Astrocyte of the hippocampus (primary cell): ENCODE results near the gene ACTL7A.

ENCODE experiments used
- DNase-seq: peaks from one replicate; pipeline ENCODE4 v3.0.0; 2011; ENCODE audit warnings: low read depth, low spot score

ACTL7A gene

DNA sequence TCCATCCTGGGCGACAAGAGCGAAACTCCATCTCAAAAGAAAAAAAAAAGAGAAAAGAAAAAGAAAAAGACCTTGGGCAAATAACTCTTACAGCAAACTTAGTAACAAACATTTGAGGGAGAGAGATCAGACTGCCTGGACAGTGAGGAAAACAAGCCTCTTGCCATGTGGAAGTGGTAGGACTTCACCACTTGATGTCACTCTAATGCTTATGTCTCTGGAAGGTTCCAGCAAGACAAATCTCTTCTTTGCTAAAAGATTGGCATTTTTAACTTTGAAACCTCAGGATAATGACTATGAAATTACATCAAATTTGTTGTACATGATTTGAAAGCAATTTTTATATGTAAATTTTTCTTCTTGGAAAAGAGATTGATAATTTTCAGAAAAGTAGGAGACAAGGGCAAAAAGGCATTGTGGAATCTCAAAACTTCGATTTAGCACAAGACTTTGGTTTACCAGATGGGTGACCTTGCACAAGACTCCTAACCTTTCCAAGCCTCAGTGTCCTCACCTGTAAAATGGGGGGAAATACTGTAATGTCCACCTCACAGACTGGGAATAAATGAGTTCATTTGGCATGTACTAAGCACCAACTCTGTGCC lies 11.7 kb upstream of the ACTL7A start:
- DNase-seq = peak; percentile 39

DNA sequence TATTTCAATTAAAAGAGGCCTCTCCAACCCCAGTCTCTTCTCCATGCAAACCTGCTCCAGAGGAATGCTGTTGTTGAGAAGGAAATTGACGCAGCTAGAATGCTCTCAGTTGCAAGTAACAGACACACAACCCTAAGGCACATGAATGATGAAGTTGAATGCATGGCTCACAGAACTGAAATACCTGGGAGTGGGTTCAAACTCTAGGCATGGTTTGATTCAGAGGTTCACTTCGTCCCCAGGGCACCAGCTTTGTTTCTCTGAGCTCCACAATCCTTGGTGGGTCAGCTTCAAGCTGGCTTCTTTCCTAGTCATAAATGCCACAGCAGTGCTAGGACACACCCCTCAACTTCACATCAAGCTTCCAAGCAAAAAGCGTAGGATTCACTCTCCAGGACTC lies 10.9 kb upstream of the ACTL7A start:
- no peak for DNase-seq

DNA sequence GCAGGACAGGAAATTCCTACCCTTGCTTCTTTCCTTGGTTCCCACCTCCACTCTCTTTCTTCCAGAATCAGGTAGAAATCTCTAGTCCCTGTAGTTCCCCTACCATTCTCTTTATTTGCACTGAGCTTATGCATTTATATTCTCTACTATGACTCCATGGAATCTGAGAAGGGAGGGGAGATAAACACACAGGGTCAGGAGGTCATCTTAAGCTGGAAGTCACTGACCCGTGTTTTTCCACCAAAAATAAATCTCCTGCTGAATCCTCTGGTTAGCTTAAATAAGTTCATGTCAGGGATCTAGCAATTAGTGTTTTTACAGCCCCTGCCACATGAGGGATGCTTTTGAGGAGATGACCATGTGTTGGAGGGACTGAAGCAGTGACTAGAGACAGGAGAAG lies 10.0 kb upstream of the ACTL7A start:
- no peak for DNase-seq

DNA sequence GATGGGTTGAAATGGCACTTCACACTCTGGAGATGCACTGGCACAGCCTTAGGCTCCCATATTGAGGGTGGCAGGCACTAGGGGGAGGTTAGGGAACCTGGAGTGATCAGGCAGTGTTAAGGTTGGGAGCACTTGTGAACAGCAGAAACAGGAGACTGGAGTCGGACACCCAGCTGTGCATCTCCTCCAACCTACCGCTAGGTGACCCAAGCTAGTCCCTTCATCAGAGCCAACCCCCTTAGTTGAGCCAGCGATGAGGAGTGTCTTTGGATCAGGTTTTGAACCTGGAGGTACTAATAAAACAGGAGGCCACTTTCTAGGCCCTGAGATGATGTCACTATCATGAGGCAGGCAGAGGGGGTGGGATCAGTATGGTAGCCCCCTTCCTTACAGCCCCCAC lies 8.0 kb upstream of the ACTL7A start:
- no peak for DNase-seq

DNA sequence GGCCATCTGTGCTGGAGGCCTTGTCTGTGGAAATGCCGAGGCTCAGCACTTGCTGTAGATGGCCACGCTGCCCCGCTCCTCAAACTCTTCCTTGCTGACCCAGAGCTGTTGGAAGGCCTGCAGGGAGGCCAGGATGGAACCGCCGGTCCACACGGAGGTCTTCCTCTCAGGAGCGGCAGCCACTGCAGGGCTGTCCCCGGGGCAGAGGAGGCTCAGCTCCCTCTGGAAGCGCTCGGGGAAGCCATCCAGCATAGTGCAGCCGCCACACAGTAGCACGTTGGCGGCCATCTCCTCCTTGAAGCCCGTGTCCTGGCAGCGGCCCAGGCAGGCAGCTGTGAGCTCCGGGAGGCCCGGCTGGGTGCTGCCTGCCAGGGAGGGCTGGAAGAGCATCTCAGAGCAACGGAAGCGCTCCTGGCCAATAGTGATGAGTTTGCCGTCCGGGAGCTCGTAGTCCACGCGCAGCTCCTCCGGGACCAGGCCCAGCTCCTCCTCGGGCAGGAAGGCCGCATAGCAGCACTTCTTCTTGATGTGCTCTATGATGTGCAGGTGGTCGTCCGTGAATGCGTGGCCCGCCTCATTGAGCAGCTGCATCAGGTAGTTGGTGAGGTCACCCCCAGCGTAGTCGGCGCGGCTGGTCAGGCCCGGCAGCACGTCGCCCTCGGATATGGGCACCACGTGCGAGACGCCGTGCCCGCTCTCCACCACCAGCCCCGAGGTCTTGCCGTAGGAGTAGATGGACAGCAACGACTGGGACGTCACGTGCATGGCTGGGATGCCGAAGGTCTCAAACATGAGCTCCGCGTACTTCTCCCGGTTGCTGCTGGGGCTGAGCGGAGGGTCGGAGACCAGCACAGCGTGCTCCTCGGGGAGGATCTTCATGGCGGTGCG lies 7.2 kb upstream of the ACTL7A start:
- no peak for DNase-seq

DNA sequence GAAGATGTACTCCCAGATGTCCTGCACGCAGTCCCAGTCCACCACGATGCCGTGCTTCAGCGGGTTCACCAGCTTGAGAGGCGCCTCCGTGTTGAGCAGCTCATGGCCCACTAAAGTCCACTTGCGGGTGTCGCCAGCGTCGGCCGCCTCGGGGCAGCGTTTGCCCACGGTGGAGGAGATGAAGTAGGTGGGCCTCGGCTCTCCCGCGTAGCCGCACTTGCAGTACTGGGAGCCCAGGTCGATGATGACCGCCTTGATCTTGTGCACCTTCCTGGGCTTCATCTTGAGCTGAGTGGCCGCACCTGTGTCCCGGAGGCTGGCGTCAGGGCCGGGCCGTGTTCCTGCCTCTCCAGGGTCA lies 6.6 kb upstream of the ACTL7A start:
- DNase-seq = no peak

DNA sequence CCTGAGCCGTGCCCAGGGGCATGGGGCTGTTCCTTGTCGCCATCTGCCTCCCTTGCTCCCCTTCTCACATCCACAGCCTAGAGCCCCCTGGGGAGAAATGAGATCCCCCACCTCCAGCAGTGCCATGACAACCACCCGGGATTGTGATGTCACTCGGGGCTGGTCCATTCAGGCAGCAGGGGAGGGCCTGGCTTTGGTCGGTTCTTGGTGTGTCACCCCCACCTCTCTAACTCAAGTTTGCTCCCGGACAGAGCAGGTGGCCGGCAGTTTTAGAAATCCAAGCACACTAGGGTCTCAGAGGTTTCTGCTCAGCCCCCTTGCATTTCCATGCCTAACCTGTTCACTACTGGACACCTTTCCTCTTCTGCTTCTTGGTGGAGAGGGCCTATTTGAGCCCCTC lies 6.2 kb upstream of the ACTL7A start, which contains the start of gene ACTL7B:
ACTL7B (minus strand) TSS at position 99 of the 400 bp plus-strand sequence; CDS start at position 43, 56 bp downstream.
- DNase-seq = no peak

DNA sequence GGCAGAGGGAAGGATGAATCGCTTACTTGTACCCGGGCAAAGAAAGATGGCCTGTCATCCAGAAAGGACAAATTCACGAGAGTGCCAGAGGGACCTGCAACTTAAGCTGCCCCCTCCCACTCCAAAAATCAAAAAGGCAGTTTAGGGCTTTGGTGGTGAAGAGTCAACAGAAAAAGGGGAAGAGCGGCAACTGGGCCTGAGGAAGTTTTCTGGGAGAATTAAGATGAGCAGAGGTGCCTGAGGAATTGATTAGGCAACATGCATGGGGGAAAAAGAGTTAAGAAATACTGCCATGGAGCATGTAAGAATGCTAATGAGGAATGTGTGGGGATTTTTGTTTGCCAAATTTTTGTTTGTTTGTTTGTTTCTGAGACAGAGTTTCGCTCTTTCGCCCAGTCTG lies 4.5 kb upstream of the ACTL7A start:
- no peak for DNase-seq

DNA sequence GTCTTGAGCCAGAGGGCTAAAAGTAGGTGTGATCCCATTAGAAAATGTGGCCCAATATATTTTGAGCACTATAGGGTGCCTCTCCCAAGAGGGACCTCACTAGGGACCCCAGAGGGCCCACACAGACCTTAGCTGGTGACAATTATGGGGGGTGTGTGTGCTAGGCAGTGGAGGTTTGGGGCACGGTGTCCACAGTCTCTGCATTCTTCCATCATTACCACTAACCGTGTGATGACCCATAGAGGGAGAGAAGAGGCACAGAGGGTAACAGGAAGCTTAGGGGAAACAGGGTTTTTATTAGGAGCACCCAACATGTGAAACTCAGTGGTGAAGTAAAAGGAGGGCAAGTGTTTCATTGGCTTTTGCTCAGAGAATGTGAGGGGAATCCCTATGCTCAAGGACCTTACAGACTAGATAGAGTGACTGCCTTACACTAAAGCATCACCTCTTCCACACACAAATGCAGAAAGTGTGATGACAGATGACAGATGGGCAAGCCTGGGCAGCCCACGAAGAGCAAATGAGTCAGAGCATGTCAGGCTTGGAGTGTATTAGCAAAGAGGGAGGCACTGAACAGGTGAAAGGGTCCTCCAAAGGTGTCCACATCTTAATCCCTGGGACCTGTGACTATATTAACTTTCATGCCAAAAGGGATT lies 2.5 kb upstream of the ACTL7A start:
- no peak for DNase-seq

DNA sequence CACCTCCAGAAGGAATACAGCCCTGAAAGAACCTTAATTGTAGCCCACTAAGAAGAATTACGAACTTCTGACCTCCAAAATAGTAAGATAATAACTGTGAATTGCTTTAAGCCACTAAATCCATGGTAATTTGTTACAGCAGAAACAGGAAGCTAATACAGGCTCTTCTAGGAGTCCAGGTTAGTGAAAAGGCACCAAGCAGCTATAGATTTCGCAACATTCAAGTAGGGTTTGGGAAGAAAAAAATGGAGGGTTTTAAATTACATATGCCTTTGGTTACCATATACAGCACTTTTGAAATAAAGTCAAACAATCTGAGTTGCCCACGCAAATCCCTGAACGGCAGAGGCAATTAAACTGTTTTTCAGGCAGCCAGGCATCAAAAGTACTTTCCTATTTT lies 1.7 kb upstream of the ACTL7A start:
- no peak for DNase-seq

DNA sequence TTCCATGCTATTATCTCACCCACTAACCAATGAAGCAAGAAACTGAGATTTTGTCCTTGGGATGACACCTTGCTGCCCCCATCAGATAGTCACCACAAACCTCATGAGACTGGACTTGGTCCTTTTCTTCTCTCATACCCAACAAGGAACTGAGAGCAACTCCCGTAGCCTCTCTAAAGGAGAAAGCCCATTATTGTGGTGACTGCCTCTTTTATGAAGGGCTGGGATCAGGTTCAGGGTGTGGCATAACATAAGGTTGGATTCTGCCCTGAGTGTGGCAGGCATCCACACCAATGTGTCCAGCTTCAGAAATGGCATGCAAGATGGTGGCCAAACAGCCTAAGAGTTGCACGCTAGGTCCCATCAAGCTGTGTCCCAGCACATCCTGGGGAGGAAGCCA lies 1.3 kb upstream of the ACTL7A start:
- no peak for DNase-seq

DNA sequence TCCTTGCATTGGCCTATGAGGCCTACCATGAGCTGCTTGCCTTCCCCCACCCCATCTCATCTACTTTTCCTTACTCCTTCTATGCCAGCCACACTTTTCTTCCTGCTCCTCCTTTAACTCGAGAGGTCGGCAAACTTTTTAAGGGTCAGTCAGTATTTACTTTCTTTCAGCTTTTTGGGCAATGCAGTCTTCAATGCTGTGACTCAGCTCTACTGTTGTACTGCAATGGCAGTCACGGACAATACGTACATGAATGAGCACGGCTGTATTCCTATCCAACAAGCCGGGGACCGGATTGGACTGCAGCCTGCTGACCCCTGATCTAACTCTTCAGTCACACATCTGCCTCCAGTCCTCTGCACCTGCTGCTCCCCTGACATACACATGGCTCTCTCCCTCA lies 602 bp upstream of the ACTL7A start:
- DNase-seq = no peak

DNA sequence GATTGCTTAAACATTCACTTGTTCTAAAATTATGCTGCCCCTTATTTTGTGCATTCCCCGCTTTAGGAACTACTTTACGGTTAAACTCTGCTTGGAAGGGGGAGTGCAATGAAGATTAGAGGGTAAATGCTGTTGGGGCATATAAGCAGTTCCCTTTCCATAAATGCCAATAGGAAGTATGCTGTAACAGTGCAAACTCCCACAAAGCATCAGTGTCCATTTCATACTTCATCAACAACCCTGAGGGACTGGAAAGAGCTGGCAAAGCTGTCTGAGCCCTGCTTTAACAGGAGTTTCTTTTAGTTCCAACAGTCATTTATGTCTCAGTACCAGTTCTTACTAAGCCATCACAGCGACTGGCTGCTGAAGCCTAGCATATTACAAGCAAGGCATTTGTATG lies 1.8 kb downstream of the ACTL7A start:
- DNase-seq = no peak

DNA sequence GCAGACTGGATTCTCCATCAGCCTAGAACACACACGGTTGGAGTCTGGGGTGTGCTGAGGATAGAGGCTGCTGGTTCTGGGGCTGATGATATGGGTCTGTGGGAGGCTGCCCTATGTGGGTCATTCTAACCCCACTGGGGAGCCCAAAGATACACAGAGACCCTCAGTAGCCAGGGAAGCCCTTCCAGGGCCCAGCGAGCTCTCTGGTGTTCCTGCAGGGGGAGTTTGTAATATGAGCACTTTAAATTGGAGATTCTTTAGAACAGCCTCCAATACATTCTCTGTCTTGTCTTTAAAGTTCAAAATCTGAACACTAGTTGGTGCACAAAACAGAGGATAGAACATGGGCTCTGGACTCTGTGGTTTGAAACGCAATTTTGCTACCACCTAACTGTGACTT lies 2.4 kb downstream of the ACTL7A start:
- DNase-seq = no peak

DNA sequence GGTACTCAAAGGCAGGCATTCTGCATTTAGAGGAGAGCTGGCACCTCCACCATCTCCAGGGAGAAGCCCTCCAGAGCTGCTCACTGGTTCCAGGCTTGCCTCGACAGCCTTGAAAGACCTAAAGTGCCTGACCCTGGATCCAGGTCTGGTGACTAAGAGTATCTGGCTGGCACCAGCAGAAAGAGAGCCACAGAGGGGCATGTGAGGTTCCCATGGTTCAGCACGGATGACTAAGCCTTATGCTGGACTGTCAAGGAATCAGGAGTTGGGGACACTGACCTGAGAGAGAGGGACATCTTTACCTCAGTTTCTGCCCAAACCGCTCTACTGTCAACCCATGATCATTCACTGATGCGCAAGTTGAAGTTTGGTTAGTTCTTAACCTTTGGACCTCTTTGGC lies 3.0 kb downstream of the ACTL7A start:
- DNase-seq = no peak

DNA sequence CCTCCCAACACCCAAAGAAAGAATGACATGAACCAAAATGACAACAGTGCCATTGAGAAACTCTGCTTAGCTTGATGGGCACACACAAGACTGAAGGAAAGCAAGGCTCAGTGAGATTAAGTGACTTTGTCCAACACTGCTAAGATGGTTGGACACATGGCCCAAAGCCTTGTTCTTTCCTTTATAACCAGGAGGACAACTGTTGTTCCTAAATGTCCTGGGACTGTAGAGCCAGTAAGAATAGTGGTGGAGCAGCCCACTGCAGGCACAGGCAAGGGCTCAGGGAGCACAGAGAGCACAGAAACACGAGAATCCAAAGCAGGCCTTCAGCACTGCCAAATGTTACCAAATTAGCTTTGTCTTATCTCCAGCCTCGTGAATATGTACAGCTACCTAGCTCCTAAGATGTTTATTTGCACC lies 3.9 kb downstream of the ACTL7A start:
- DNase-seq = no peak

DNA sequence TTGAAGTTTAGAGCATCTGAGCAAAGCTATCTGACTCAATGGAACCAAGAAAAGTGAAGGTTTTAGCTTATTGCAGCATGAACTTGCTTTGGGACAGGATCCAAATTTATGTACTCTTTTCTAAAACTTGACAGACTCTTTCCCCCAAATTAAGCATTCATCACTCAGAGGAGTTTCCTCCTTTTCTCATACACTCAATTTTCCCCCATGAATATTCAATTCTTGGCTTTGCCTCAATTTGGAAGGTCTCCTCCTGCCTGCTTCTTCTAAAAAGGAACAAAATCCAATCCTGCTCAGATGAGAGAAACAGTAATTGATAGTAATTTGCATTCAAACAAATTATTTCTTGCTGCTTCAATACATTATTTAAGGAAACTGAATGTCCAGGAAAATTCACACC lies 5.0 kb downstream of the ACTL7A start:
- no peak for DNase-seq

DNA sequence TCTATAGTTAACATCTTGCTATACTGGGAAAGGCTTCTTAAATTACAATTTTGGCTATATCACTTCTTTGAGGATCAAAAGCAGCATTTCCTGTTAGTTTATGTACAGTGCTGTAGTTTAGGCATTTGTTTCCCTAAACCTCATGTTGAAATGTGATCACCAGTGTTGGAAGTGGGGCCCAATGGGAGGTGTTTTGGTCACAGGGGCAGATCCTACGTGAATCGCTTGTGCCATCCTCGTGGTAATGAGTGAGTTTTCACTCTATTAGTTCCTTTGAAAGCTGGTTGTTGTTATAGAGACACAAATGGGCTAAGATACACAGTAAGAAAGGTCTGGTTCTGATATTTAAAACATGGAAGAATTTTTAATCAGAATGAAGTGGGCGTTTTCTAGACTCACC lies 5.8 kb downstream of the ACTL7A start:
- no peak for DNase-seq

DNA sequence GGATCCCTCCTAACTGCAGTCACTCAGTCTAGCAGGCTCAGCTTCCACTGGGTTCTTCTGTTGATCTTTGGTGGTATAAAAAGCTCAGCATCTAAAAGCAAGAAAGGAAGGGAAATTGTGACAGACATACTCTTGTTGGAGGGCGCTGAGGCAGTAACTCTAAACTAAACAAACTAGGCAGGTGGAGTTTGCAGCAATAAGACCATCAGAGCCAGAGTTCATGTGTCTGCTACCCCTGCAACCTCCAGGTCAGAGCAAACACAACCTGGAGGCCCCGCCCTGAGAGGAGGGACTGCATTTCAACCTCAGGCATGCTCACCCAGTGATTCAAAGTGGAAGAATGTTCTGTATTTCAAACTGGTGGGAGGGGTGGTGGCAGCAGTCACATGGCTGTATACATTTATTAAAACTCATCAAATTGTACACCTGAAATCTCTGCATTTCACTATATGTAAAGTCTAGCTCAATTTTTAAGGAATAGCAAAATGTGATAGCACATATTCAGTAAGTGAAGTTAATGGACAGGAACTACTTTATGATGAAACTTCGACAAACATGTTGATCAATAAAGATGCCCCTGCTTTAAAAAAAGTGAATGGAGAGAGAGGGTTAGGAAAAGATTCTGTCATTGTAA lies 7.1 kb downstream of the ACTL7A start:
- peak; percentile 85 for DNase-seq

DNA sequence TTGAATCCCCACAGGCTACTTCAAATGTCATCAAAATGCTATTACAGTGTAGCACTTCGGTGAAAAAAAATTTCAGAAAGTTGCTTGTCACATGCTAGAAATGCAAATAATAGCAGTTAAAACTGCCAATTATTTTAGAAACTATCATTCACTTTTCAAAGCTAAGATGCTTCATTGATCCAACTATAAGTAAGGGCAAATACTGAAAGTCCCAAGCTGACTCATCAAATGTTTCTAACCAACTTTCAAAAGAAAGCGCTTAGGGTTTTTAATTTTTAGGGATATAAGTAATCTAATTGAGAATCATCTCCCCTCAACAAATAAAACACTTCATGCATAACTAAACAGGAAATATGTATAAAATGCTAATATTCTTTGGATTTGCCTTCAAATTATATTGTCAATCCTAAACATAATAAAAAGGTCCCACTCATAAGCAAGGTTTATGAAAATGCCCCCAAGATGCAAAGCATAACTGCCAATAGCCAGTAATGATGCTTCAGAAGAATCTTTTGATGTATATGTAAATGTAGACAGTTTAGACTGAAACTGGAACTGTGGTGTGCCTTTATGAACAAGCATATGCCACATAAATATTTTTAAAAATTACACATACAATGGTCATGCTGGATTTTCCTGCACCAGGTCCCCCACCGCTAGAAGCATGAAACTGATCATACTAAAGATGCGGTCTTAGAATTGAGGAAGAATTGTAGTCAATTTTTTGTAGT lies 12.2 kb downstream of the ACTL7A start:
- DNase-seq = no peak

DNA sequence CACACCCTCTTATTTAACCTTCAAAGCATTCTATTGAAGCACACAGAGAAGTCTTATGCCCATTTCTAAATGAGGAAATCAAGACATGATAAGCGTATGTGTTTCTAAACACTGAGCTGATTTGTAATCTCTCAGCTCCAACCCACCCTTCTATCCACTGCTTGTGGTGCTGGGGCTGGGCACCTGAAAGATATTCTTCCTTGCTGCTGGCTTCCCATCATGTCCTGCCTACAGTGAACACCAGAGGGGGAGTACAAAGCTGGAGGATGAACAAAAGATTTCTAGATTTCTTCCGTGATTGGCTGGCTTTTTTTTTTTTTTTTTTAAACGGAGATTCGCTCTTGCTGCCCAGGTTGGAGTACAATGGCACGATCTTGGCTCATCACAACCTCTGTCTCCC lies 14.4 kb downstream of the ACTL7A start:
- no peak for DNase-seq

DNA sequence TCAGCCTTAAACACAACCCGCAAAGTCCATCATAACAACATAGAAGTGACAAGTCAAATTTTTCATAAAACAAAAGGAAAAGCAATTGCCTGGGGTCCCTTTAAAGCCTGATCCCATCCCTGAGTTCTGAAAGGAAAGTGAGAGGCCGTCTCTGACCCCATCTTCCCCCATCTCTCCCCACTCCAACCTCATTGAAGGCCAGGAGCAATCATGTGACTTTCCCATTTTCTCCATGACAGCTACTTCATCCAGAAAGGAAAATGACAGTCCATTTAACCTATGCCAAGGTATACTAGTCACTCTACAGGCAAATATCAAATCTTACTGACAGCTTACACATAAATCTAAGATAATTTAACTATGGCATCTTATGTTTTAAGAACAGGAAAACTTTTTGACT lies 15.5 kb downstream of the ACTL7A start:
- no peak for DNase-seq
